ENCODE data around the gene FTO.

GRCh38 chr16:54136276-54136625, 432.3 kb downstream of the FTO start:
- TF ChIP-seq CTCF (IDR thresholded peaks at IDR 0.05) (no peak), POLR2A (IDR thresholded peaks at IDR 0.05) (no peak)

Measured in uterus (tissue), 2 donors.